Prostate gland (tissue), 2 donors: ENCODE data around the gene PADI2.

ENCODE experiments used
- POLR2A ChIP-seq: fragments of 450-650 bp; IDR thresholded peaks from one replicate; pipeline ENCODE4 v1.6.1; 2016; ENCODE audit warnings: antibody characterized with exemption, mild to moderate bottlenecking
- POLR2AphosphoS5 ChIP-seq: sonication (generic); formaldehyde crosslinking; IDR thresholded peaks from one replicate; pipeline ENCODE4 v1.6.1; 2017; ENCODE audit warnings: antibody characterized with exemption
- TF ChIP-seq, protein P1 (sequence below), 4 experiments: fragments of 200-600 bp in 2 of 4; fragments of 450-650 bp in 2 of 4; sonication (generic) in 2 of 4; IDR thresholded peaks; 1 replicate in 3 of 4; 2 replicates in 1 of 4; pipeline ENCODE4 v1.5.1; 2016 to 2019; ENCODE audit warnings: antibody characterized with exemption in 4 of 4, mild to moderate bottlenecking in 2 of 4, moderate library complexity in 2 of 4

GRCh38 chr1:17135530-17135929 is 16.3 kb upstream of the PADI2 start:
- TF ChIP-seq, protein P1, sequence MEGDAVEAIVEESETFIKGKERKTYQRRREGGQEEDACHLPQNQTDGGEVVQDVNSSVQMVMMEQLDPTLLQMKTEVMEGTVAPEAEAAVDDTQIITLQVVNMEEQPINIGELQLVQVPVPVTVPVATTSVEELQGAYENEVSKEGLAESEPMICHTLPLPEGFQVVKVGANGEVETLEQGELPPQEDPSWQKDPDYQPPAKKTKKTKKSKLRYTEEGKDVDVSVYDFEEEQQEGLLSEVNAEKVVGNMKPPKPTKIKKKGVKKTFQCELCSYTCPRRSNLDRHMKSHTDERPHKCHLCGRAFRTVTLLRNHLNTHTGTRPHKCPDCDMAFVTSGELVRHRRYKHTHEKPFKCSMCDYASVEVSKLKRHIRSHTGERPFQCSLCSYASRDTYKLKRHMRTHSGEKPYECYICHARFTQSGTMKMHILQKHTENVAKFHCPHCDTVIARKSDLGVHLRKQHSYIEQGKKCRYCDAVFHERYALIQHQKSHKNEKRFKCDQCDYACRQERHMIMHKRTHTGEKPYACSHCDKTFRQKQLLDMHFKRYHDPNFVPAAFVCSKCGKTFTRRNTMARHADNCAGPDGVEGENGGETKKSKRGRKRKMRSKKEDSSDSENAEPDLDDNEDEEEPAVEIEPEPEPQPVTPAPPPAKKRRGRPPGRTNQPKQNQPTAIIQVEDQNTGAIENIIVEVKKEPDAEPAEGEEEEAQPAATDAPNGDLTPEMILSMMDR (IDR thresholded peaks at IDR 0.05) = no peak
- TF ChIP-seq POLR2A = no peak
- TF ChIP-seq POLR2AphosphoS5 = no peak
